GM21390 (cell line): Measurements from ENCODE around the gene TRANK1.
"Not testable (repeated sequence)": the region's sequence is repeated elsewhere in the genome, so short reads cannot be mapped to it uniquely, and the experiment has no call there.

Experiments
- ATAC-seq: cut with Tn5 transposase; IDR thresholded peaks from one replicate; pipeline ENCODE4 v1.9.1; 2021; ENCODE audit not compliant: unreplicated experiment

TRANK1 gene

GRCh38 chr3:36893826-36894225 lies 51.0 kb downstream of the TRANK1 start:
- ATAC-seq, result no peak

- ATAC-seq, result peak; percentile 54
Measured at GRCh38 chr3:36893137-36893557, 51.7 kb downstream of the TRANK1 start.

- no peak for ATAC-seq
Measured at GRCh38 chr3:36892457-36893136, 52.3 kb downstream of the TRANK1 start.

- ATAC-seq, result peak; percentile 74
Measured at GRCh38 chr3:36891701-36892160, 53.1 kb downstream of the TRANK1 start.

- ATAC-seq, result not testable (repeated sequence)
Measured at GRCh38 chr3:36891097-36891496, 53.8 kb downstream of the TRANK1 start.

GRCh38 chr3:36890261-36890660 lies 54.6 kb downstream of the TRANK1 start:
- ATAC-seq, result no peak

GRCh38 chr3:36881735-36882134 lies 63.1 kb downstream of the TRANK1 start:
- ATAC-seq, result no peak

- not testable (repeated sequence) for ATAC-seq
Measured at GRCh38 chr3:36879842-36880241, 65.0 kb downstream of the TRANK1 start.

GRCh38 chr3:36877930-36878685 lies 66.7 kb downstream of the TRANK1 start:
- no peak for ATAC-seq

- peak; percentile 99 for ATAC-seq
Measured at GRCh38 chr3:36876181-36876936, 68.5 kb downstream of the TRANK1 start.

GRCh38 chr3:36875397-36875796 lies 69.5 kb downstream of the TRANK1 start:
- no peak for ATAC-seq

- no peak for ATAC-seq
Measured at GRCh38 chr3:36874424-36874823, 70.4 kb downstream of the TRANK1 start.

- no peak for ATAC-seq
Measured at GRCh38 chr3:36871379-36872126, 73.3 kb downstream of the TRANK1 start.

GRCh38 chr3:36868614-36869436 lies 76.0 kb downstream of the TRANK1 start:
- peak; percentile 95 for ATAC-seq

GRCh38 chr3:36867810-36868209 lies 77.0 kb downstream of the TRANK1 start:
- ATAC-seq, result no peak

- ATAC-seq, result no peak
Measured at GRCh38 chr3:36866368-36866767, 78.5 kb downstream of the TRANK1 start.

GRCh38 chr3:36864180-36865053 lies 80.4 kb downstream of the TRANK1 start:
- no peak for ATAC-seq

- ATAC-seq, result no peak
Measured at GRCh38 chr3:36862076-36862755, 82.6 kb downstream of the TRANK1 start.
